OCI-LY1 (cell line): ENCODE data around the gene SPINT1.

ENCODE experiments used
- H2AFZ ChIP-seq: fragments of 200-600 bp; sonication (generic), shearing (Covaris generic); 2 replicates; pipeline ENCODE4 v1.6.0; 2014; ENCODE audit warnings: antibody characterized with exemption, mild to moderate bottlenecking, low read length
- H3F3A ChIP-seq: fragments of 200-600 bp; sonication (generic), shearing (Covaris generic); 2 replicates; pipeline ENCODE4 v1.6.0; 2014; ENCODE audit warnings: mild to moderate bottlenecking, antibody characterized with exemption, low read length, moderate library complexity; ENCODE audit not compliant: insufficient read depth
- H3K27ac ChIP-seq: fragments of 200-600 bp; sonication (generic); 2 replicates; pipeline ENCODE4 v1.5.1; 2014; ENCODE audit warnings: low read length, mixed run types, mild to moderate bottlenecking, low read depth; ENCODE audit not compliant: poor library complexity, severe bottlenecking
- H3K27me3 ChIP-seq: fragments of 200-600 bp; sonication (generic); 2 replicates; pipeline ENCODE4 v1.6.0; 2014; ENCODE audit warnings: antibody characterized with exemption, mild to moderate bottlenecking, low read length, moderate library complexity; ENCODE audit not compliant: insufficient read depth
- H3K36me3 ChIP-seq: fragments of 200-600 bp; sonication (generic); 2 replicates; pipeline ENCODE4 v1.6.1; 2014; ENCODE audit warnings: mild to moderate bottlenecking, antibody characterized with exemption, low read length, moderate library complexity, mixed read lengths; ENCODE audit not compliant: insufficient read depth
- H3K4me1 ChIP-seq: fragments of 200-600 bp; sonication (generic); 2 replicates; pipeline ENCODE4 v1.5.1; 2014; ENCODE audit warnings: mild to moderate bottlenecking, low read length, moderate library complexity; ENCODE audit not compliant: insufficient read depth, severe bottlenecking
- H3K4me2 ChIP-seq: fragments of 200-600 bp; sonication (generic), shearing (Covaris generic); 2 replicates; pipeline ENCODE4 v1.6.1; 2014; ENCODE audit warnings: low read length
- H3K4me3 ChIP-seq: fragments of 200-600 bp; sonication (generic); 2 replicates; pipeline ENCODE4 v1.5.1; 2014; ENCODE audit warnings: low read length, low read depth, mild to moderate bottlenecking, mixed read lengths; ENCODE audit not compliant: poor library complexity, severe bottlenecking
- H3K79me2 ChIP-seq: fragments of 200-600 bp; shearing (Covaris generic); 2 replicates; pipeline ENCODE4 v1.6.1; 2016; ENCODE audit warnings: mixed run types, low read length, mixed read lengths; ENCODE audit not compliant: insufficient read depth
- H3K9ac ChIP-seq: fragments of 200-600 bp; sonication (generic), shearing (Covaris generic); 2 replicates; pipeline ENCODE4 v1.6.1; 2014; ENCODE audit warnings: mild to moderate bottlenecking, low read length, mixed read lengths
- H3K9me2 ChIP-seq: fragments of 200-600 bp; sonication (generic), shearing (Covaris generic); 2 replicates; pipeline ENCODE4 v1.6.1; 2014; ENCODE audit warnings: low read depth, mild to moderate bottlenecking, low read length, mixed read lengths
- H3K9me3 ChIP-seq: fragments of 200-600 bp; shearing (Covaris generic); 2 replicates; pipeline ENCODE4 v1.6.1; 2014; ENCODE audit warnings: low read length, mixed read lengths
- H4K20me1 ChIP-seq: fragments of 200-600 bp; sonication (generic), shearing (Covaris generic); 2 replicates; pipeline ENCODE4 v1.6.0; 2016; ENCODE audit warnings: mild to moderate bottlenecking, low read length; ENCODE audit not compliant: insufficient read depth
- EZH2 ChIP-seq: fragments of 200-600 bp; sonication (generic), shearing (Covaris generic); IDR thresholded peaks from 2 replicates; pipeline ENCODE4 v1.8.0; 2017; ENCODE audit warnings: borderline replicate concordance, mixed run types, mild to moderate bottlenecking, antibody characterized with exemption, low read length, moderate library complexity, mixed read lengths
- TF ChIP-seq, protein P1 (sequence below): fragments of 200-600 bp; sonication (generic), shearing (Covaris generic); IDR thresholded peaks from 2 replicates; pipeline ENCODE4 v1.5.1; 2017; ENCODE audit warnings: mild to moderate bottlenecking, antibody characterized with exemption, low read length, moderate library complexity, mixed read lengths

The SPINT1 gene

DNA sequence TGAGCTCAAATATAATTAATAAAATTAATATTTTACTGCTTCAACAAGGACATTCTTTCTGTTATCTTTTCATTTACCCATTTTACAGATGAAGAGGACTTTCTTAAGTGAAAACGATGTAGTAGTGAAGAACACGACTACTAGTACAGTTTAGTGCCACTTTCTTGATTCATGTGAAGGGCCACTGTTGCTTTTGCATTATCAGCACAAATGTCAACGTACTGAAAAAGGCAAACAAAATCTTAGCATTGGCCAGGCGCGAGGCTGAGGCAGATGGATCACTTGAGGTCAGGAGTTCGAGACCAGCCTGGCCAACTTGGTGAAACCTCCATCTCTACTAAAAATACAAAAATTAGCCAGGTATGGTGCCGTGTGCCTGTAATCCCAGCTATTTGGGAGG is 24.8 kb upstream of the SPINT1 start:
- Histone ChIP-seq H3K27me3 (no peaks in the 10 kb centered on the region), H3K4me1 (no peaks in the 10 kb centered on the region), H3K9me3 (no peaks in the 10 kb centered on the region), H2AFZ (no peak overlapping the region), H3F3A (0 out of 2 replicates have a peak, but pooled peaks cover 3% of the 10 kb centered on the region), H3K79me2 (no peaks in the 10 kb centered on the region), H3K9me2 (no peaks in the 10 kb centered on the region), H4K20me1 (no peaks in the 10 kb centered on the region), H3K36me3 (peaks cover 10% of the 10 kb centered on the region; the same call in 1 of the 2 replicates), H3K4me3 (no peak overlapping the region), H3K9ac (no peak overlapping the region), H3K4me2 (no peak overlapping the region), H3K27ac (no peak overlapping the region)
- TF ChIP-seq, protein P1, sequence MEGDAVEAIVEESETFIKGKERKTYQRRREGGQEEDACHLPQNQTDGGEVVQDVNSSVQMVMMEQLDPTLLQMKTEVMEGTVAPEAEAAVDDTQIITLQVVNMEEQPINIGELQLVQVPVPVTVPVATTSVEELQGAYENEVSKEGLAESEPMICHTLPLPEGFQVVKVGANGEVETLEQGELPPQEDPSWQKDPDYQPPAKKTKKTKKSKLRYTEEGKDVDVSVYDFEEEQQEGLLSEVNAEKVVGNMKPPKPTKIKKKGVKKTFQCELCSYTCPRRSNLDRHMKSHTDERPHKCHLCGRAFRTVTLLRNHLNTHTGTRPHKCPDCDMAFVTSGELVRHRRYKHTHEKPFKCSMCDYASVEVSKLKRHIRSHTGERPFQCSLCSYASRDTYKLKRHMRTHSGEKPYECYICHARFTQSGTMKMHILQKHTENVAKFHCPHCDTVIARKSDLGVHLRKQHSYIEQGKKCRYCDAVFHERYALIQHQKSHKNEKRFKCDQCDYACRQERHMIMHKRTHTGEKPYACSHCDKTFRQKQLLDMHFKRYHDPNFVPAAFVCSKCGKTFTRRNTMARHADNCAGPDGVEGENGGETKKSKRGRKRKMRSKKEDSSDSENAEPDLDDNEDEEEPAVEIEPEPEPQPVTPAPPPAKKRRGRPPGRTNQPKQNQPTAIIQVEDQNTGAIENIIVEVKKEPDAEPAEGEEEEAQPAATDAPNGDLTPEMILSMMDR, result no peak
- TF ChIP-seq EZH2, result no peak

DNA sequence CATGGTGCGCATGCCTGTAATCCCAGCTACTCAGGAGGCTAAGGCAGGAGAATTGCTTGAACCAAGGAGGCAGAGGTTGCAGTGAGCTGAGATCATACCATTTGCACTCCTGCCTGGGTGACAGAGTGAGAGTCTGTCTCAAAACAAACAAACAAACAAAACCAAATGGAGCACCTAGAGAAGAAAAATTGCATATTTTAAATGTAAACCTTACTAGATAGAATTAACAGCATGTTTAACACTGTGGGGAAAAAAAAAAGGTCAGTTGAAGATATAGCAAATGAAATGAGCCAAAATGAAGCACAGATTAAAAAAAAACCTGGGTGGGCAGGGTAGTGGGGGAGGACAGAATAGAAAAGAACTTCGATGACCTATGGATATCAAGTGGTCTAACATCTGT is 22.7 kb upstream of the SPINT1 start:
- H3K9ac ChIP-seq, result no peak overlapping the region
- no peak overlapping the region for H3K4me3 ChIP-seq
- no peaks in the 10 kb centered on the region for H3K27me3 ChIP-seq
- no peaks in the 10 kb centered on the region for H3K9me2 ChIP-seq
- H3F3A ChIP-seq, result 0 out of 2 replicates have a peak, but pooled peaks cover 3% of the 10 kb centered on the region
- H3K4me1 ChIP-seq, result no peaks in the 10 kb centered on the region
- no peaks in the 10 kb centered on the region for H4K20me1 ChIP-seq
- H2AFZ ChIP-seq, result no peak overlapping the region
- H3K36me3 ChIP-seq, result no peaks in the 10 kb centered on the region
- H3K27ac ChIP-seq, result no peak overlapping the region
- H3K4me2 ChIP-seq, result no peak overlapping the region
- no peaks in the 10 kb centered on the region for H3K79me2 ChIP-seq
- no peak for TF ChIP-seq EZH2
- TF ChIP-seq, protein P1, result no peak
- no peaks in the 10 kb centered on the region for H3K9me3 ChIP-seq

DNA sequence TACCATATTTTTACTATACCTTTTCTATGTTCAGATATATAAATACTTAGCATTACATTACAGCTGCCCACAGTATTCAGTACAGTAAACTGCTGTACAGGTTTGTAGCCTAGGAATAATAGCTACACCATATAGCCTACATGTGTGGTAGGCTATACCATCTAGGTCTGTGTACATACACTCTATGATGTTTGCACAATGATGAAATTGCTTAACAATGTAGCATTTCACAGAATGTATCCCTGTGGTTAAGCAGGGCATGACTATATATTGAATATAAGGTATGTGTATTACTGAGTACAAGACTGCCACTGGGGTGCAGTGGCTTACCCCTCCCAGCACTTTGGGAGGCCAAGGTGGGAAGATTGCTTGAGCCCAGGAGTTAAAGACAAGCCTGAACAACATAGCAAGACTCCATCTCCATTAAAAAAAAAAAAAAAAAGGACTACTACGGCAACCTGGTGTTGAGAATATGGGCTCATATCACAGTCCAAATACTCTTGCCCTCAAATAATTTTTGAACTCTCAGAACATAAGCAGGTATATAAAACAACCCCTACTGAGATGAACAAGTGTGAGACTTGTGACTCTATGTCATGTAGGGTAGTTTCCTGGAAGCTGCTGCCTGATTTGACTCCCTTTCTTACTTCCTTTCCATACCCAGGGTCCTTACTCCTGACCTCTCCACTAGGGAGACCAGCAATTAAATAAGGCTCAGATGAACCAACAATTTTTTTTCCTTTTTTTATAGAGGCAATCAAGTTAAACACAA is 20.1 kb upstream of the SPINT1 start:
- H3K4me2 ChIP-seq, result no peak overlapping the region
- no peaks in the 10 kb centered on the region for H3K27me3 ChIP-seq
- H3K36me3 ChIP-seq, result no peaks in the 10 kb centered on the region
- H3F3A ChIP-seq, result no peaks in the 10 kb centered on the region
- no peak overlapping the region for H2AFZ ChIP-seq
- no peaks in the 10 kb centered on the region for H3K79me2 ChIP-seq
- no peaks in the 10 kb centered on the region for H4K20me1 ChIP-seq
- H3K9me2 ChIP-seq, result no peaks in the 10 kb centered on the region
- H3K9ac ChIP-seq, result no peak overlapping the region
- no peak for TF ChIP-seq EZH2
- TF ChIP-seq, protein P1, result no peak
- H3K9me3 ChIP-seq, result no peaks in the 10 kb centered on the region
- peaks cover 1% of the 10 kb centered on the region for H3K4me1 ChIP-seq
- no peak overlapping the region for H3K4me3 ChIP-seq
- H3K27ac ChIP-seq, result no peak overlapping the region
